SU-DHL-6 (cell line): ENCODE results near the gene FGF7.

Experiments used
- EZH2phosphoT487 ChIP-seq: fragments of 200-600 bp; sonication (generic), shearing (Covaris generic); conservative IDR thresholded peaks from 2 replicates; pipeline ENCODE4 v1.6.1; 2018; ENCODE audit warnings: mild to moderate bottlenecking, antibody characterized with exemption, low read length, moderate library complexity, mixed read lengths
- TF ChIP-seq, protein P1 (sequence below): fragments of 200-600 bp; sonication (generic); IDR thresholded peaks from one replicate; pipeline ENCODE4 v1.5.1; 2017; ENCODE audit warnings: antibody characterized with exemption, mild to moderate bottlenecking, low read length, moderate library complexity; ENCODE audit not compliant: insufficient read depth, poor library complexity, severe bottlenecking

GRCh38 chr15:49415149-49415548, 7.9 kb upstream of the FGF7 start:
- TF ChIP-seq, protein P1, sequence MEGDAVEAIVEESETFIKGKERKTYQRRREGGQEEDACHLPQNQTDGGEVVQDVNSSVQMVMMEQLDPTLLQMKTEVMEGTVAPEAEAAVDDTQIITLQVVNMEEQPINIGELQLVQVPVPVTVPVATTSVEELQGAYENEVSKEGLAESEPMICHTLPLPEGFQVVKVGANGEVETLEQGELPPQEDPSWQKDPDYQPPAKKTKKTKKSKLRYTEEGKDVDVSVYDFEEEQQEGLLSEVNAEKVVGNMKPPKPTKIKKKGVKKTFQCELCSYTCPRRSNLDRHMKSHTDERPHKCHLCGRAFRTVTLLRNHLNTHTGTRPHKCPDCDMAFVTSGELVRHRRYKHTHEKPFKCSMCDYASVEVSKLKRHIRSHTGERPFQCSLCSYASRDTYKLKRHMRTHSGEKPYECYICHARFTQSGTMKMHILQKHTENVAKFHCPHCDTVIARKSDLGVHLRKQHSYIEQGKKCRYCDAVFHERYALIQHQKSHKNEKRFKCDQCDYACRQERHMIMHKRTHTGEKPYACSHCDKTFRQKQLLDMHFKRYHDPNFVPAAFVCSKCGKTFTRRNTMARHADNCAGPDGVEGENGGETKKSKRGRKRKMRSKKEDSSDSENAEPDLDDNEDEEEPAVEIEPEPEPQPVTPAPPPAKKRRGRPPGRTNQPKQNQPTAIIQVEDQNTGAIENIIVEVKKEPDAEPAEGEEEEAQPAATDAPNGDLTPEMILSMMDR, result no peak
- TF ChIP-seq EZH2phosphoT487, result no peak
